ENCODE results near the gene MSRB1.
"Not testable (repeated sequence)": the region's sequence is repeated elsewhere in the genome, so short reads cannot be mapped to it uniquely, and the experiment has no call there.

The MSRB1 gene

DNA sequence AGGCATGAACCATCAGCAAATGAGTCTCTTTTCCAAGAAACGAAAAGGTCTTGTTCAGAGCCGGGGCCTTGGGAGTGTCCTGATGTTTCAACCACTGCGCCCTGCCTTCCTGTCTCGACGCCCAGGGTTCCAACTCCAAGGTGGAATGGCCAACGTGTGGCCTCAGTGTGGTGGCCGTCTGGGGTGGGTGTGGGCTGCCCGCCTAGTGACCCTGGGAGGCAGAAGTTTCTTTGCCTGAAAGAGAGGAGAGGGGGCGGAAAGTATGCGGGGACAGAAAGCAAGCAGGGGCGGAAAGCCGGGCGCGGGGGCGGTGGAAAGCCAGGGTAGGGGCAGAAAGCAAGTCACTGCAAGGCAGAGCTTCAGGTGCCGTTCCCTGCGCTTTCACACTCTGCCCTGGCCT lies 4.1 kb downstream of the MSRB1 start:
- DNase-seq = no peak

DNA sequence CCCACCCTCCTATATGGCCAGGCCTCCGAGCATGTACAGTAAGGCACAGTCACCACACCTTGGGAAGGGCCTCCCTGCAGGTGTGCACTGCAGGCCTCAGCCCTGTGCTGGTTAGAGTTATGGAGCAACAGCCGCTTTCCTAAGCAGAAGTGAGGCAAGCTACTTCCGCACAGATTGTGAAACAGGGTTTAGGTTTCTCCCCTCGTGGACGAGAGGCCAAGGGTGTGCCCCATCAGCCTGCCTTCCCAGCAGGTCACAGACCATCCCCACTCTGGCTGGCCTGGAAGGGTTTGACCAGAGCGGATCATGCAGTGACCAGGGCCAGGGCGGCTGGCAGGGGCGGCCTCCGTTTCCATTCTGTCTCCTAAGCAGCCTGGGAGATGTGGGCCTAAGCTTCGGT lies 4.7 kb downstream of the MSRB1 start:
- DNase-seq = no peak

DNA sequence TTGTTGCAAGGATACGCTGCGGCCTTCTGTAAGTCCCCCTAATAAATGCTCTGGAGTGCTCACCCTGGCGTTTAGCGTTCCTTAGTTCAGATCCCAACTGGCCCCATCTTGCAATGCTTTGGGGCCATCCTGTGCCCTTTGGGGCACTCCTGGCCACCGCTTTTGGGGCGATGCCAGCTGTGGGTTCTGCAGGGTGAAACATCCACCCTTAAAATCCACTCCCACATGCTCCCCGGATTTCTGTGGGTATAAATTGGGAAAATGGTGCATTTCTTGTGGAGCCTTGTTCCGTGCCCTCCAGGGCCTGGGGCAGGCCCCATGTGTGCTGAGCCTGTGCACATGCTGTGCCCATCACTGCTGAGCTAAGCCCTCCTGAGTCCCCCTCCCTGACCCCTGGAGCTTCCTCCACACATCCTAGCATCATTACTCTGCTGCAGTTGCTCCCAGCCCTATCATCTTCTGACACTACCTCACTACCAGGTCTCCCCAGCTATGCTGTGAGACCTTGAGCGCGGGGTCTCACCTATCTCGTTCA lies 6.0 kb downstream of the MSRB1 start:
- DNase-seq = no peak

DNA sequence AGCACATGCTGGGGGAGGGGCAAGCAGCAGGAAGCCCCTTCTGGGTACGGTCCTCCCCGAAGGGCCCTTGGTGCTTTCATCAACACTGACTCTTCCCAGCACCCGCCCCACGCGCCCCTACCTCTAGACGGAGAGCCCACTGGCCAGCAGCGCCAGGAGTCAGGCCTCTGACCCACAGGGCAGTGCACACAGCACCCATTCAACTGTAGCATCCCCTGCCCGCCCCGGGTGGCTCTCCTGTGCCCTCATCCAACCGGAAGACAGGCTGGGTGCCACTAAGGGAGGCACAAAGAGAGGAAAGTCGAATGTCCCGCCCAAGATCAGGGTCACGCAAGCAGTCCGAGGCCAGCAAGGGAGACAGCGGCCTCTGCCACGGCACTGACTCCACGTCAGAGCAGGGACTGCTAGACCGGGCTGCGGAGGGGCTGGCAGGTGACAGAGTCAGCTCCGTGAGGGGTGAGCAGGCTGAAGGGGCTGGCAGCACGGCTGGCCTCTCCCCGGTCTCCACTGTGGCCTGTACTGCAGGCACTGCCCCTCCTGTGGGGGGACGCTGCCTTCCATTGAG lies 9.8 kb downstream of the MSRB1 start:
- no peak for DNase-seq

DNA sequence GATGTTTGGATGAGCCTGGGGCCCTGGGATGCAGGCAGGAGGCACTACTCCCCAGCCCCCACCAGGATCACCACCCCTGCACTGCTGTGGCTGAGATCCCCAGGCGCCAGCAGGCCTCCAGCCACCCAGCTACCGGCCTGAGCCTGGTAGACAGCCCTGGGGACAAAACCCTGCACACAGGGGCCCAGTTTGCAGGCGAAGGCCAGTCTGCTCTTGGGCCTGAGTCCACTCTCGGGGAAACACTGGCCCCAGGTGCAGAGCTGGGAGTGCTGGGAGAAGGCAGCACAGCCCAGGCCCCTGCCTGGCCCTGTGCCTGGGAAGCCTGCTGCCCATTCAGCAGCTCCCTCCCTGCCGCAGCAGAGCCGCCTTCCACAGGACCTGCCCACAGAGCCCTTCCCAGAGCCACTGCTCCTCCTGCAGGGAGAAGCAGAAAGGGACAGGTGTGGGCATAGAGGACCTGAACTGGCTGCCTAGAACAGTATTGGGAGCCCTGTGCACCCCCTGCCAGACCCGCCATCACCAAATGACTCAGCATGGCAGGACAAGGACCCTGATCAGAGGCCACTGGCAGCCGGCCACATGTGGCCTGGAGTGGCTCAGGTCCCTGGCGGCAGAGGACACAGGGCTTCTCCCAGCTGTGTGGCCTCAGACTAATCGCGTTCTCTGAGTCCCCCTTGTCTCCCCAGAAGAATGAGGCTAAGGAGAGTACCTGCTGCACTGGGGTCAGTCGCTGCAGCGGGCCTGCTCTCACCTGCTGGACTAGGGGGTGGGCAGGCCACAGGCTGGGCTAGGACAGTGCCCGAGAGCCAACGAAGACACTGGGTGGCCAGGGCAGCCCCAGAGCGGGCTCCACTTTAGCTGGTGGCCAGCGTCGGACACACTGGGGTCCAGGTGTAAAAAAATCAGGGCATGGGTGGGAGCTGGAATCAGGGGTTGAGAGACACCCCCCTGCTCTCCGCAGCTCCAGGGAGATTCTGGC lies 10.7 kb downstream of the MSRB1 start:
- DNase-seq = no peak

DNA sequence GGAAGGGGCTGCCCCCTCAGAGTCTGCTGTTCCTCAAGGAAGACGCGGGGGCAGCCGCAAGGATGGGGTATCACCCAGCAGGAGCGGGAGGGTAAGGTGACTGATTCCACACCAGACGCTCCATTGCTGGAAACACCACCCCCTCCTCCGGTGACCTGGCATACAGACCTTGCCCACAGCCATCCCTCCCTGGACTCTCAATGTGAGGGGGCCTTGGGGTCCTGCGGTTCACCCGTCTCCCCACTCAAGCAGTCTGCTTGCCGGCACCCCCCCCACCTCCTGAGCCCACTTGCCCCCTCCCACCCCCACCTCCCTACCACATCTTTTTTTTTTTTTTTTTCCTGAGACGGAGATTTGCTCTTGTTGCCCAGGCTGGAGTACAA lies 12.7 kb downstream of the MSRB1 start:
- DNase-seq = no peak

DNA sequence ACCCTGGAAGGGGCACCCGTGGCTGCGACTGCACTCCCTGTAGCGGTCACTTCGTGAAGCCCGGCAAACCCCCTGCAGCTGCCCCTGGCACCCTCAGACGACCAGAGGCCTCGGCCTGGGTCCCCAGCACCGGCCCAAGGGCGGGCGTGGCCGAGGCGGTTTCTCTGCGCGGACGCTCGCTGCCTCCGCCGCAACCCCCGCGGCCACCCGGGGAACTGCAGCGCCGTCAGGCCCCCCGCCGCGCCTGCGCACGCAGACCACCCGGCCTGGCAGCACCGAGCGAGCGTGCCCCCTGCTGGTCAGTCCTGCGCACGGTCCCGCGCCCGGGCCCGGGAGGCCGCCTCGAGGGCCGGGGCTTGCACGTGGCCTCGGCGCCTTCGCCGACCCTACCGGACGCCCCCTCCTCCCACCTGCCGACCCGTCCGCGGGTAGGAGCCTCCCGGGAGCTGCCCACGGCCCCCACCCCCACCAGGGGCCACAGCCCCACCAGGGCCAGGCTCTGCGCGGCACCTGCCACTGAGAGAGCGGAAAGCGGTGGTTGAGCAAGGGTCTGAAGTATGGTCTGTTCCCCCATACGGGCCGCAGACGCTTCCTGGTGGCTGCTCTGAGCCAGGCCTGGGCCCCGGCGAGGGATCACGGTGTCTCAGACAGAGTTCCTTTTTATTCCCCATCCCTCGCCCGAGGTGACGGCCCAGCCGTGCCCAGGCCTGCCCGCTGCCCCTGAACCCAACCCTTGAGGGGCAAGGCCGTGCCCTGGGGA lies 13.2 kb downstream of the MSRB1 start:
- peak; percentile 84 for DNase-seq

DNA sequence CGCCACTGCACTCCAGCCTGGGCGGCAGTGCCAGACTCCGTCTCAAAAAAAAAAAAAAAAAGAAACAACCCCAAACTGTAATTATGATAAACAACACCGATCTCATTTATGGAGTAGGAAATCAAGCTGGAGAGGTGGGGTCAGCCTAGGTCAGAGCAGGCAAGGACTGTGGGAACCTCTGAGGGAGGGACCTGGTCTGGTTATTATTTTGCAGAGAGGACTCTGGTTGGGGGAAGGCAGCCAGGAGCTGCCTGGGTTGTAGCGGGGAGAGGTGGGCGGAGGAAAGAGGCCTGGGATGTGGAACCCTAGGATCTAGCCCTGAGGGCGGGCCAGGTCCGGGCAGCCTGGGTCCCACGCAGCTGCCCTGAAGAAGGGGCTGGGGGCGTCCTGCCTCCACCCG lies 13.9 kb downstream of the MSRB1 start:
- DNase-seq = peak; percentile 27

DNA sequence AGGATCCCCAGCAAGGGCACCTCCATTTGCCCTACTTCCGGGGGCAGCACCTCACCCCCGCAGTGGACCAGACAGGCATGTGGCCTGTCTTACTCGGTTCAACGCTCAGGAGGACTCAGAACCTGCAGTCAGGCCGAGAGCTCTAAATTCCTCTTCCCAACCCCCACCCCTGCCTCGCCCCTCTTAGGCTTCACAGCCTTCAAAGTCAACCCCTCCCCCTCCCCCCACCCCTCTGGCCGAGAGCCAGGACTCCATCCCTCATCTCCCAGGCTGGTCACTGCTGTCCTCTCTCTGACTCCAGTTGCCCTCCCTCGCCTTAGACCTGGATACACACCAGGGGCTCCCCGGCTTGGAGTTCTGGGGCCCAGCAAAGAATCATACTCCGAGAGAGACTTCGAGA lies 16.7 kb downstream of the MSRB1 start:
- no peak for DNase-seq

DNA sequence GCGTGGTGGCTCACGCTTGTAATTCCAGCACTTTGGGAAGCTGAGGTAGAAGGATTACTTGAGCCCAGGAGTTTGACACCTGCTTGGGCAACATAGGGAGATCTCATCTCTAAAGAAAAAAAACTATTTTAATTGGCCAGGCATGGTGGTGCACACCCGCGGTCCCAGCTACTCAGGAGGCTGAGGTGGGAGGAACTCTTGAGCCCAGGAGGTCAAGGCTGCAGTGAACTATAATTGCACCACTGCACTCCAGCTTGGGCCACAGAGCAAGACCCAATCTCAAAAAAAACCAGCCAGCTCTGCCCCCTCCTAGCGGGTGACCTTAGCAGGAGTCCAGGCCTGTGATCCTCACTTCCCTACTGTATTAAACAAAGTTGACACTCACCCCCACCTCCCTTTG lies 18.9 kb downstream of the MSRB1 start:
- no peak for DNase-seq

DNA sequence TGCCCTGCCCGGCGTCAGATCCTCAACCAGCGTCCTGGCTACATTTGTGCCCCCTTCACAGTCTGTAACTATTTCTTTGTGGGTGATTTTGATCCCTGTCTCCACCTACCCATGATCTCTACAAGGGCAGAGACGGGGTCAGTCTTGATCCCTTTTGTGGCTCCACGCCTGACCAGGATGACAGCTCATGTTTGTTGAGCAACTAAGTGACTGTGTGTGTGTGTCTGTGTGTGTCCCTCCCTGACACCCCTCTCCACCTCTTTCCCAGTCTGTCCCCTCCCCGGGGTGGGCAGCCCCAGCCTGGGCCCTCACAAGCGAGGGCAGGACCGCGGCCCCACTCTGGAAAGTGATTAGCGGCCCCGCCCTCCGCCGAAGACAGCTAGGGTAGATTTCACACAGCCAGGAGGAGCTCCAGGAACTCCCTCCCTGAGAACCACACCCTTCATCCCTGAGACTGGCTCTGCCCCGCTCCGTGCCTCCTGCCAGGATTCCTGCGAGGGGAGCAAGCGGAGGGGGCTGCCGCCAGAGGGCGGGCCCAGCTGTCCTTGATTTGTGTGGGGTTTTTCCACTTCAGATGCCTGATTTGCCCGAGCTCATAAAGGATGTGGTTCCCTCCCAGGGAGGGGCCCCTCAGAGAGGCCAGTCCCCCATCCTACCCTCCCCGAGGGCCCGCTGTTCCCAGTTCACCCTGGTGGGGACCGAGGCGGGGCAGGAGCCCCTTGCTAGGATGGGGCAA lies 19.5 kb downstream of the MSRB1 start:
- DNase-seq = peak; percentile 64

DNA sequence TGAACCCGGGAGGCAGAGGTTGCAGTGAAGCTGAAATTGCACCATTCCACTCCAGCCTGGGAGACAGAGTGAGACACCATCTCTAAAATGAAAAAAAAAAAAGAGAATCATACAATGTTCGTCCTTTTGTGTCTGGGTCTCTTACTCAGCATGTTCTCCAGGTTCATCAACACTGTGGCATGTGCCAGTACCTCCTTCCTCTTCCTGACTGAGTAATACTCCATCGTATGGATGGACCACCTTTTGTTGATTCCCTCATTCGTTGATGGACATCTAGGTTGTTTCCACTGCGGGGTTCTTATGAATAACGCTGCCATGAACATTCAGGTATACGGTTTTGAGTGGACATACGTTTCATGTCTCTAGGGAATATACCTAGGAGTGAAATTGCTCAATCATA lies 20.6 kb downstream of the MSRB1 start:
- DNase-seq = no peak

DNA sequence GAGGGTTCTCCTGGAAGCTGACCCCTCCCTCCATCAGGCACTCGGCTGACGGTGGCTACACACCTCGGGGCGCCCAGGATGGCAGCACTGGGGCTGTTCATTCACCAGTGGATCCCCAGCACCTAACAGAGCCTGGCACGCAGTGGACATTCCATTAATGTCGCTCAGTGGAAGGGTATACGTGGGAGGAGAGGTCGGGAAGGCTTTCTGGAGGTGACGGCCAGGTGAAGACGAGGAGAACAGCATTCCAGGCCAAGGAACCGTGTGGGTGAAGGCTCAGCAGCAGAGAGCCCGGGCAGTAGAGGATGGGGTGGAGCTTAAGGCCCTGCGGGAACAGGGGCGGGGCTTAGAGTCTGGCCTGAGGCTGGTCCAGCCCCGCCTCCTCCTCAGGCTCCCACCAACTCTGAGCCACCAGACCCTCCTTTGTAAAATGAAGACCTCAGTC lies 22.2 kb downstream of the MSRB1 start:
- peak; percentile 16 for DNase-seq

DNA sequence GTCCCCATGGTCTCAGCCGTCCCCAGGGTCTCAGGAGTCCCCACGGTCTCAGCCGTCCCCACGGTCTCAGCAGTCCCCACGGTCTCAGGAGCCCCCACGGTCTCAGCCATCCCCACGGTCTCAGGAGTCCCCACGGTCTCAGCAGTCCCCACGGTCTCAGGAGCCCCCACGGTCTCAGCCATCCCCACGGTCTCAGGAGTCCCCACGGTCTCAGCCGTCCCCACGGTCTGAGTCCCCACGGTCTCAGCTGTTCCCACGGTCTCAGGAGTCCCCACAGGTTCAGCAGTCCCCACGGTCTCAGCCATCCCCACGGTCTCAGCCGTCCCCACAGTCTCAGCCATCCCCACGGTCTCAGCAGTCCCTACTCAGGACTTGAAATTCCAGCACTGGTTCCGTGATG lies 22.9 kb downstream of the MSRB1 start:
- DNase-seq = not testable (repeated sequence)

DNA sequence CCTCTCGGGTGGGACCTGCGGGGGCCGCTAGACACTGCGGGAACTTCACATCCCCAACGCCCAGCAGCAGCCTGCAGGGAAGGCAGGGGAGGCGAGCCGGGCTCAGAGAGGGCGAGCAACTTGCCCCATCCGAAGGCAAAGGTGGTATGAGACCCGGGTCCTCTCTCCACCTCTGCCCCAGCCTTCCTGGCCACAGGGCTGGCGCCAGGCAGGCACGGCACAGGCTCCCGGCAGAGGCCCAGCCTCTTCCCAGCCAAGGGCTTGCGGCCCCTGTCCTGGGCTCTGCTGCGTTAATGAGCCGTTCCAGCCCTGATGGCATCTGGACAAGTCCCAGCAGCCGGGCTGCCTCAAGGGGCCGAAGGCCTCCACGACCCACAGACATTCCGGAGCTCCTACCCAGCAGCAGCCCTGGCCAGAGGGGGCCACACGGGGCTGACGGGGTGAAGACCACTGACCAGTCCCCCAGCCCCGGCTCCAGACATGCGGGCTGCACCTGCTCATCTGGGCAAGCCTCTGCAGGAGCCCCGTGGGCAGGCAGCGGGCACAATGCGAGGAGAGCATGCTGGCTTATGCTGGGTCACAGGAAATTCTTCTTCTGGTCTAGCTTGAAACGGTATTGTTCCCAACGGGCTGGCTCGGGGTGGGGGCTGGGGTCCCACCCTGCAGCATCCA lies 23.5 kb downstream of the MSRB1 start:
- DNase-seq = no peak

DNA sequence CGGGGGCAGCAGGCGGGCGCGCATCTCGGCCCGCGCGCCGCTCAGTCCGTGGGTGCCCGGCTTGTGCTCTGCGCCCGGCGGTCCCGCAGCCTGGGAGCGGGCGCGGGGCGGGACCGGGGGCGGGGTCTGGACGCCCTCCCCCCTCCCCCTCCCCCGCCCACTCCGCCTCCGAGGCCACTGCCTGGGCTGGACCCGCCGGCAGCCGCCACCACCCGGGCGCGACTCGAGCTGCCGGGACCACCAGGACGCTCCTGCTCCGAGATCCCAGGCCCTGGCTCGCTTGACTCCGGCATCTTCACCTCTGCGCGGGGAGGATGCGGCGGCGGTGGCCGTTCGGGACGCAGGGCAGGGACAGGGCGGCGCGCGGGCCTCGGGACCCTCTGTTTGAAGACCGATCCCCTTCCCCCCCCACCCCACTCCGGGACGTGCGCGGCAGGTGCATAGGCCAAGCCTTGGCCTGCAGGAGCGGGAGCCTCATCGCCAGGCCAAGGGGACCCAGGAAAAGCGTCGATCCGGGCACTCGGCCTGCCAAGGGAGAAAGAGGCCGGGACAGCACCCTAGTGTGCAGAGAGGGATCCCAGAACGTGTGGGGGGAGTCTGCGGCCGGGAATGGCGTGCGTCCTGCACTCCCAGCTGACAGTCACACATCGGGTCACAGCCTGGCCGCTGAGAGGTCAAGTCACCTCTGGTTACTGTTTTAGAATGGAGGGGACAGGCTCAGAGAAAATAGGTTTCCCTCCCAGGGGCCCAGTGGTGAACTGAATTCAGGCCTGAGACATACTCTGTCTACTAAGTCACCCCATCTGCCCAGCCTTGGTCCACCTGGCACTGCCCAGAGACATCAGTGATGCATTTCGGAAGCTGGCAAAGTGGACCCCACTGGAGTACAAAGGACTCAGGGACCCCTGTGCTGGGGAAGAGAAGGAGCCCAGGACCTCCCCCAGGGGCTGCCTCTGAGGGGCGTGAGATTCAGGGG lies 24.4 kb downstream of the MSRB1 start, which contains the start of gene HS3ST6:
Gene HS3ST6 (minus strand): TSS at position 65 of the 976 bp plus-strand sequence. CDS start 92 bp downstream, outside the sequence.
- no peak for DNase-seq

DNA sequence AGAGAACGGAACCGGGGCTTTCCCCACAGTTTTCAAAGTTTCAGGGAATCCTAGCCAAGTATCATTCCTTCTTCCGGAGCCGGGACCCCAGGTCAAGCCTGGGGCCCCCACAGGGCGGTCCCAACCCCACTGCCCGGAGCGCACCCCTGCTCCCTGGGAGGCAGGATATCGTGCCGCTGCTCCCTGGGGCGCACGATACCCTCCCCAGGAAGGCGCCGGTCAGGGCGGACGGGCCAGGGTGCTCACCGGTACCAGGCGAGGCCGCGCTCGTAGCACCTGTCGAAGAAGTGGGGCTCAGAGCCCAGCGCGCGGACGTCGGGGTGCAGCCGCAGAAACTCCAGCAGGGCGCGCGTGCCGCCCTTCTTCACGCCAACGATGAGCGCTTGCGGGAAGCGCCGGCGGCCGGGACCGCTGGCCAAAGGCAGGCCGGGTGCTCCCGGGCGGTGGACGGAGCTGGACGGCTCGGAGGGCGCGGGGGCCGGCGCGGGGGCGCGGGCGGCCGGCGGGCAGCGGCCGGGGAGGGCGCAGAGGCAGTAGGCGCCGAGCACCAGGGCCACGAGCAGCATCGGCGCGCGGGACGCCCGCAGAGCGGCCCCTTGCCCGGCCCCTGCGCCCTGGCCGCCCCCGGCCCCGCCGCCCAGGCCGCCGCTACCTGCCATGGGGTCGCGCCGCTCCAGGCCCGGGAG lies 25.2 kb downstream of the MSRB1 start:
- no peak for DNase-seq

DNA sequence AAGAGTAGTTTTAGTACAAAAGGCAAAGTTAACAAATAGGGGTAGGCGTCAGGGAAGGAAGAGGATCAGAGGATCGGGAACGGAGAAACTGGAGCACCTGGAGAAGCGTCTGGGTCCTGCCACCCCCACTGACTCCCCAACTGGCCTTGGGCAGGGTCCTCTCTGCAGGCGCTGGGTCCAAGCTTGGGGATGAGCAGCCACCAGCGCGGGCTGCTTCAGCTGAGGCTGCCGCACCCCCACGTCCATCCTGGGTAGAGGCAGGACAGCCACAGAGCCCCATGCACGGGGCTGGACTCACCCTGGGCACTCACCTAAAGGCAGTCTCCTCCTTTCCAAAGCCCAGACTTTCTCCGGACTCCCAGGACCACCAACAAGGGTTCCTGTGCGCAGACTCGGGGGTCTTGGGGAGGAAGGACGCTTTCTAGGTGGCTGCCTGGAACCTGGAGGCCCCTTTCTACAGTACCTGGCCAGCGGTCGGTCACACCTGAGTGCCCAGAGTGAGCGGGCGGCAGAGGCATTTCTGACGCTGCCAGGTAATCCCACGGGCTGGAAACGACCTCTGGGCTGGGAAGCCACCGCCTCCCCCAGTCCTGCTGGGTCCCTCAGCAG lies 25.8 kb downstream of the MSRB1 start:
- no peak for DNase-seq

DNA sequence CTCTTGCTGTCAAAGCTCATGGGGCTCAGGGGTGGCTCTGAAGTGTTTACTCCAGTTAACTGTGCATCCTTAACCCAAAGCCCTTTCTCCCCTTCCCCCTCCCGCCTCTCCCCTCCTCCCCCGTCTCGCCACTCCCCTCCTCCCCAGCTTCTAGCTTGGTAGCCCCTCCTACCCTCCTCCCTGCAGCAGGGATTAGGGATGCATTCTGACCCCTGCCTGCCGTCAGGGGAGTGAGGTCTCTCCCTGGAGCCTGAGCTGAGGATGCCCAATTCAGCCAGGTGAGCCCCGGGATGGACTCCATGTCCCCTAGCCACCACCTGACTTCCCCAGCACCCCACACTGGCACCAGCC lies 26.4 kb downstream of the MSRB1 start:
- no peak for DNase-seq
